T-helper 1 cell treated with Interleukin-12 subunit alpha and Interleukin-12 subunit beta and Interleukin-4 antibody, amounts not matched to agents 30 μg/mL and 1 μg/mL, for 36 hours (primary cell): Measurements from ENCODE around the gene PTPRT.
"Not testable (repeated sequence)": the region's sequence is repeated elsewhere in the genome, so short reads cannot be mapped to it uniquely, and the experiment has no call there.

ENCODE experiments used
- H3K27ac Mint-ChIP-seq: one replicate; pipeline ENCODE4 v1.8.0; 2021; ENCODE audit warnings: mild to moderate bottlenecking, mixed read lengths
- H3K27me3 Mint-ChIP-seq: one replicate; pipeline ENCODE4 v1.8.0; 2021; ENCODE audit warnings: low read depth, mixed read lengths
- H3K36me3 Mint-ChIP-seq: one replicate; pipeline ENCODE4 v1.8.0; 2021; ENCODE audit warnings: low read depth, mixed read lengths
- H3K4me1 Mint-ChIP-seq: one replicate; pipeline ENCODE4 v1.8.0; 2021; ENCODE audit warnings: low read depth, mixed read lengths
- H3K4me3 Mint-ChIP-seq: one replicate; pipeline ENCODE4 v1.8.0; 2021; ENCODE audit warnings: mild to moderate bottlenecking, moderate library complexity, mixed read lengths
- H3K9me3 Mint-ChIP-seq: one replicate; pipeline ENCODE4 v1.8.0; 2021; ENCODE audit warnings: mixed read lengths

The PTPRT gene

GRCh38 chr20:42936482-42936881 lies 253.2 kb downstream of the PTPRT start:
- H3K36me3 Mint-ChIP-seq, result no peaks in the 10 kb centered on the region
- H3K4me1 Mint-ChIP-seq, result no peaks in the 10 kb centered on the region
- no peak overlapping the region for H3K4me3 Mint-ChIP-seq
- H3K27me3 Mint-ChIP-seq, result no peaks in the 10 kb centered on the region
- H3K27ac Mint-ChIP-seq, result no peak overlapping the region
- H3K9me3 Mint-ChIP-seq, result peaks cover 14% of the 10 kb centered on the region

- H3K36me3 Mint-ChIP-seq, result no peaks in the 10 kb centered on the region
- no peaks in the 10 kb centered on the region for H3K4me1 Mint-ChIP-seq
- H3K27ac Mint-ChIP-seq, result no peak overlapping the region
- H3K4me3 Mint-ChIP-seq, result no peak overlapping the region
- peaks cover 18% of the 10 kb centered on the region for H3K9me3 Mint-ChIP-seq
- H3K27me3 Mint-ChIP-seq, result no peaks in the 10 kb centered on the region
Observed at GRCh38 chr20:42924215-42924614, 265.5 kb downstream of the PTPRT start.

GRCh38 chr20:42923348-42923918 lies 266.3 kb downstream of the PTPRT start:
- Mint-ChIP-seq H3K4me3 (no peak overlapping the region), H3K27ac (no peak overlapping the region), H3K4me1 (no peaks in the 10 kb centered on the region), H3K27me3 (no peaks in the 10 kb centered on the region), H3K9me3 (peaks cover 19% of the 10 kb centered on the region), H3K36me3 (no peaks in the 10 kb centered on the region)

GRCh38 chr20:42920776-42921175 lies 268.9 kb downstream of the PTPRT start:
- Mint-ChIP-seq H3K4me3 (no peak overlapping the region), H3K9me3 (peaks cover 19% of the 10 kb centered on the region)

GRCh38 chr20:42919316-42919715 lies 270.4 kb downstream of the PTPRT start:
- peaks cover 22% of the 10 kb centered on the region for H3K9me3 Mint-ChIP-seq
- H3K27ac Mint-ChIP-seq, result no peak overlapping the region
- no peaks in the 10 kb centered on the region for H3K27me3 Mint-ChIP-seq
- no peak overlapping the region for H3K4me3 Mint-ChIP-seq
- no peaks in the 10 kb centered on the region for H3K4me1 Mint-ChIP-seq
- H3K36me3 Mint-ChIP-seq, result no peaks in the 10 kb centered on the region

More at GRCh38 chr20:42920776-42921175, 268.9 kb downstream of the PTPRT start:
- H3K36me3 Mint-ChIP-seq, result no peaks in the 10 kb centered on the region
- H3K27ac Mint-ChIP-seq, result no peak overlapping the region
- no peaks in the 10 kb centered on the region for H3K27me3 Mint-ChIP-seq
- H3K4me1 Mint-ChIP-seq, result no peaks in the 10 kb centered on the region

- no peaks in the 10 kb centered on the region for H3K4me1 Mint-ChIP-seq
- no peak overlapping the region for H3K4me3 Mint-ChIP-seq
- peaks cover 14% of the 10 kb centered on the region for H3K9me3 Mint-ChIP-seq
- H3K36me3 Mint-ChIP-seq, result no peaks in the 10 kb centered on the region
- no peak overlapping the region for H3K27ac Mint-ChIP-seq
- H3K27me3 Mint-ChIP-seq, result no peaks in the 10 kb centered on the region
Observed at GRCh38 chr20:42915081-42915480, 274.6 kb downstream of the PTPRT start.

GRCh38 chr20:42914302-42914701 lies 275.4 kb downstream of the PTPRT start:
- Mint-ChIP-seq H3K9me3 (peaks cover 6% of the 10 kb centered on the region), H3K27ac (no peak overlapping the region), H3K4me1 (no peaks in the 10 kb centered on the region), H3K27me3 (no peaks in the 10 kb centered on the region), H3K36me3 (no peaks in the 10 kb centered on the region), H3K4me3 (no peak overlapping the region)

- H3K27me3 Mint-ChIP-seq, H3K4me3 Mint-ChIP-seq, H3K36me3 Mint-ChIP-seq, H3K27ac Mint-ChIP-seq, H3K4me1 Mint-ChIP-seq: not testable (repeated sequence)
- peaks cover 10% of the 10 kb centered on the region for H3K9me3 Mint-ChIP-seq
Observed at GRCh38 chr20:42910808-42911207, 278.9 kb downstream of the PTPRT start.

- H3K4me1 Mint-ChIP-seq, result no peaks in the 10 kb centered on the region
- H3K27ac Mint-ChIP-seq, result no peak overlapping the region
- peaks cover 6% of the 10 kb centered on the region for H3K9me3 Mint-ChIP-seq
- H3K4me3 Mint-ChIP-seq, result no peak overlapping the region
- no peaks in the 10 kb centered on the region for H3K36me3 Mint-ChIP-seq
- H3K27me3 Mint-ChIP-seq, result no peaks in the 10 kb centered on the region
Observed at GRCh38 chr20:42907730-42908129, 282.0 kb downstream of the PTPRT start.

- no peaks in the 10 kb centered on the region for H3K27me3 Mint-ChIP-seq
- H3K4me1 Mint-ChIP-seq, result no peaks in the 10 kb centered on the region
- H3K27ac Mint-ChIP-seq, result no peak overlapping the region
- H3K9me3 Mint-ChIP-seq, result peaks cover 6% of the 10 kb centered on the region
- H3K36me3 Mint-ChIP-seq, result no peaks in the 10 kb centered on the region
- H3K4me3 Mint-ChIP-seq, result no peak overlapping the region
Observed at GRCh38 chr20:42906120-42906519, 283.6 kb downstream of the PTPRT start.

GRCh38 chr20:42902509-42902908 lies 287.2 kb downstream of the PTPRT start:
- Mint-ChIP-seq H3K27ac (no peak overlapping the region), H3K36me3 (no peaks in the 10 kb centered on the region), H3K27me3 (no peaks in the 10 kb centered on the region), H3K4me3 (no peak overlapping the region), H3K9me3 (peaks cover 6% of the 10 kb centered on the region), H3K4me1 (no peaks in the 10 kb centered on the region)

GRCh38 chr20:42901689-42902440 lies 287.8 kb downstream of the PTPRT start:
- no peaks in the 10 kb centered on the region for H3K36me3 Mint-ChIP-seq
- peaks cover 3% of the 10 kb centered on the region for H3K9me3 Mint-ChIP-seq
- H3K4me3 Mint-ChIP-seq, result no peak overlapping the region
- H3K27me3 Mint-ChIP-seq, result no peaks in the 10 kb centered on the region
- no peak overlapping the region for H3K27ac Mint-ChIP-seq
- no peaks in the 10 kb centered on the region for H3K4me1 Mint-ChIP-seq

GRCh38 chr20:42900764-42901163 lies 288.9 kb downstream of the PTPRT start:
- H3K27me3 Mint-ChIP-seq, H3K27ac Mint-ChIP-seq, H3K9me3 Mint-ChIP-seq, H3K36me3 Mint-ChIP-seq, H3K4me3 Mint-ChIP-seq, H3K4me1 Mint-ChIP-seq: not testable (repeated sequence)

- Mint-ChIP-seq H3K27me3 (no peaks in the 10 kb centered on the region), H3K36me3 (no peaks in the 10 kb centered on the region), H3K27ac (no peak overlapping the region), H3K4me1 (no peaks in the 10 kb centered on the region), H3K9me3 (peaks cover 11% of the 10 kb centered on the region), H3K4me3 (no peak overlapping the region)
Observed at GRCh38 chr20:42895020-42895419, 294.7 kb downstream of the PTPRT start.

- Mint-ChIP-seq H3K27ac (no peak overlapping the region), H3K4me3 (no peak overlapping the region), H3K4me1 (no peaks in the 10 kb centered on the region), H3K27me3 (no peaks in the 10 kb centered on the region), H3K9me3 (peaks cover 11% of the 10 kb centered on the region), H3K36me3 (no peaks in the 10 kb centered on the region)
Observed at GRCh38 chr20:42894483-42894882, 295.2 kb downstream of the PTPRT start.
